ENCODE results near the gene P4HA3. TPM values are rescaled to one million over a fixed set of nuclear protein-coding genes. Genes with fewer than 3 reads are reported as not detected.
A peak's percentile ranks its signal among the peaks of the same experiment; 100 is the strongest.

The P4HA3 gene
- total and polyA plus RNA-seq, 2 experiments from 2014 or later = 0.27 TPM; not detected in 1

DNA sequence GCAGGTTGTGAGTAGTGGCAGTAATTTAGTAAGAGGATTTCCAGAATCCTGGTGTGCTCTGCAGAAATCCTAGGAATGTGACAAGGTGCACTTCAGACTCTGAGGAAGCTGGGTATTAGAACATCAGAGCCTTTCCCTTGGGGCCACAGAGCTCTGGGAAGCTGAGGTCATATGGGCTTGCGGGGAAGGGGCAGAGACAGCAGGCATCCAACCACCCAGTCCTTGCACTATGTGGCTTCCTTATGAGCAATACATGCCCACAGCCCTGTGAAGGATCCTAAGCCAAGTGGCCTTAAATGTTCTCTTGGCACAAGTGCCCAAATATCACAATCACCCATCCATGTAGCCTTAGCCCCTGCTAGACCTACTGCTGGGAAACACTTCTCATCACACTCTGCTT is 46.2 kb downstream of the P4HA3 start:
- Histone ChIP-seq H3K4me1 (ENCODE audit: low read depth) (no peaks in the 10 kb centered on the region), H3K27ac (no peak overlapping the region)
- TF ChIP-seq, protein P1, sequence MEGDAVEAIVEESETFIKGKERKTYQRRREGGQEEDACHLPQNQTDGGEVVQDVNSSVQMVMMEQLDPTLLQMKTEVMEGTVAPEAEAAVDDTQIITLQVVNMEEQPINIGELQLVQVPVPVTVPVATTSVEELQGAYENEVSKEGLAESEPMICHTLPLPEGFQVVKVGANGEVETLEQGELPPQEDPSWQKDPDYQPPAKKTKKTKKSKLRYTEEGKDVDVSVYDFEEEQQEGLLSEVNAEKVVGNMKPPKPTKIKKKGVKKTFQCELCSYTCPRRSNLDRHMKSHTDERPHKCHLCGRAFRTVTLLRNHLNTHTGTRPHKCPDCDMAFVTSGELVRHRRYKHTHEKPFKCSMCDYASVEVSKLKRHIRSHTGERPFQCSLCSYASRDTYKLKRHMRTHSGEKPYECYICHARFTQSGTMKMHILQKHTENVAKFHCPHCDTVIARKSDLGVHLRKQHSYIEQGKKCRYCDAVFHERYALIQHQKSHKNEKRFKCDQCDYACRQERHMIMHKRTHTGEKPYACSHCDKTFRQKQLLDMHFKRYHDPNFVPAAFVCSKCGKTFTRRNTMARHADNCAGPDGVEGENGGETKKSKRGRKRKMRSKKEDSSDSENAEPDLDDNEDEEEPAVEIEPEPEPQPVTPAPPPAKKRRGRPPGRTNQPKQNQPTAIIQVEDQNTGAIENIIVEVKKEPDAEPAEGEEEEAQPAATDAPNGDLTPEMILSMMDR (IDR thresholded peaks at IDR 0.05; ENCODE audit: low read depth, low read length) = no peak

GRCh38 chr11:74262725-74263124 is 48.7 kb downstream of the P4HA3 start:
- no peaks in the 10 kb centered on the region for H3K36me3 ChIP-seq
- H3K4me1 ChIP-seq (ENCODE audit: low read depth) = no peaks in the 10 kb centered on the region
- H3K27ac ChIP-seq = no peak overlapping the region
- H3K9me3 ChIP-seq (ENCODE audit: low read depth) = no peaks in the 10 kb centered on the region
- TF ChIP-seq, protein P1 (IDR thresholded peaks at IDR 0.05; ENCODE audit: low read depth, low read length) = no peak
- no peaks in the 10 kb centered on the region for H3K27me3 ChIP-seq
- H3K4me3 ChIP-seq = no peak overlapping the region
- no peak for DNase-seq (ENCODE audit: low read depth in 1 of 2, low spot score in 1 of 2)

More for the DNA sequence above, 46.2 kb downstream of the P4HA3 start:
- Histone ChIP-seq H3K36me3 (no peaks in the 10 kb centered on the region), H3K27me3 (no peaks in the 10 kb centered on the region), H3K4me3 (no peak overlapping the region), H3K9me3 (ENCODE audit: low read depth) (no peaks in the 10 kb centered on the region)
- DNase-seq (ENCODE audit: low read depth in 1 of 2, low spot score in 1 of 2) = peak in 1 of 2 donors; percentile 9

DNA sequence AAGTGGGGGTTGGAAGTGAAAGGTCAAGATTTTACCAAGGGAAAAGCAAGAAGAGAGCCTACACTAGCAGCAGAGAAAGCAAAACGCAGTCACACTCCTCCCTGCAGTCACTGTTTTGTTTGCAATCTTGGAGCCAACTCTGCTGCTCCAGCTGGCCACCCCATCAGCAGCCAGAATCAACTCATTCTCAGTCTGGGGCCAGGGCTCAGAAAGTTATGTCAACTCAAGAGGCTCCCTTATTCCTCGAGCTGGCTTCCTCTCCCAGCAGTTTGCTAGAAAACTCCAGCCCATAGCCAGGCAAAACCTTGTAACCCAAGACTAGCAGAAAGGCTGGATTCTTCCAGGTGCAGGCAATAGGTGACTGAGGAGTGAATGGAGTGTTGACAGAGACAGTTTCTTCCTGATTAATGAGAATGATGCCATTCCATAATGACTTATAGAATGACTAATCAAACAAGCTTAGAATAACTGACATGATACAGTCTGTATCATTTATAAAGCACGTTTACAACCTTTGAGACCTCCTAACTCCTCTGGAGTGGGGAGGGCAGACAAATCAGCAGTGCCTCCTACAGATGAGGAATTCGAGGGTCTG is 53.4 kb downstream of the P4HA3 start:
- TF ChIP-seq, protein P1 (IDR thresholded peaks at IDR 0.05; ENCODE audit: low read depth, low read length) = no peak

DNA sequence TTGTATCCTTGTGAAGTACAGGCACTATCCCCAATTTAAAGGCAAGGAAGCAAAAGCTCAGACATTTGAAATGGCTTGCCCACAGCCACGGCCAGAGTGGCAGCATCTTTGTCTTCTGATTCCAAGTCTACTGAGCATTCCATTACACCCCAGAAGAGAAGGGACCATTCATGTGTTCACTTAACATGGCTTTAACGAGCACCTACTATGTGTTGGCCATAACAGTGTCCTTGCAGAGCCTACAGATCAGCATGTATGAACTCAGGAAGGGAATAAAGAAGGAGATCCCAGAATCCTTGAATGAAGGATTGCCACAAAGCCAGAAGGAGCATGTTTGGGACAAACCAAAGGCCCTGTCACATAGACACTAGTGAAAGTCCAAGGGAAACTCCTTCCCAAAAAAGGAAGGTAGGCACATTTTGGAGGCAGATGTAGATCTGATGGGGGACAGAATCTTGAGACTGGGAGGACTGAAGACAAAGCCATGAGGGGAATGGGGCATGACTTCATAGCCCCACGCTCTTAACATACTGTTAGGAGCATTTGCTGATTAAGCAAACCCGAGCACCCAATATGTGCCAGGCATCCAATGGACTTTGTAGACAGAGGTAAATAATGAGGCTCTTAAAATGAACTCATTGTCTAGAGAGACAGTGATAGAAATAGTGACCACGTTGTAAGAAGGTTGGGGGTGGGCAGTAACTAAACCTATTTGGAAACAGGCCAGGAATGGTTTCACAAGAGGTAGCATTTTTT is 54.9 kb downstream of the P4HA3 start:
- TF ChIP-seq, protein P1 (IDR thresholded peaks at IDR 0.05; ENCODE audit: low read depth, low read length) = no peak
- Histone ChIP-seq H3K4me1 (ENCODE audit: low read depth) (no peaks in the 10 kb centered on the region), H3K36me3 (peaks cover 13% of the 10 kb centered on the region), H3K27ac (no peak overlapping the region), H3K27me3 (no peaks in the 10 kb centered on the region), H3K9me3 (ENCODE audit: low read depth) (no peaks in the 10 kb centered on the region), H3K4me3 (no peak overlapping the region)
- peak in 1 of 2 donors; percentile 30 for DNase-seq (ENCODE audit: low read depth in 1 of 2, low spot score in 1 of 2)

More for the DNA sequence above, 53.4 kb downstream of the P4HA3 start:
- Histone ChIP-seq H3K9me3 (ENCODE audit: low read depth) (no peaks in the 10 kb centered on the region), H3K27ac (no peak overlapping the region), H3K27me3 (no peaks in the 10 kb centered on the region), H3K4me3 (no peak overlapping the region), H3K4me1 (ENCODE audit: low read depth) (no peaks in the 10 kb centered on the region), H3K36me3 (peaks cover 11% of the 10 kb centered on the region)
- peak; percentile 13 to 74 for DNase-seq (ENCODE audit: low read depth in 1 of 2, low spot score in 1 of 2)

DNA sequence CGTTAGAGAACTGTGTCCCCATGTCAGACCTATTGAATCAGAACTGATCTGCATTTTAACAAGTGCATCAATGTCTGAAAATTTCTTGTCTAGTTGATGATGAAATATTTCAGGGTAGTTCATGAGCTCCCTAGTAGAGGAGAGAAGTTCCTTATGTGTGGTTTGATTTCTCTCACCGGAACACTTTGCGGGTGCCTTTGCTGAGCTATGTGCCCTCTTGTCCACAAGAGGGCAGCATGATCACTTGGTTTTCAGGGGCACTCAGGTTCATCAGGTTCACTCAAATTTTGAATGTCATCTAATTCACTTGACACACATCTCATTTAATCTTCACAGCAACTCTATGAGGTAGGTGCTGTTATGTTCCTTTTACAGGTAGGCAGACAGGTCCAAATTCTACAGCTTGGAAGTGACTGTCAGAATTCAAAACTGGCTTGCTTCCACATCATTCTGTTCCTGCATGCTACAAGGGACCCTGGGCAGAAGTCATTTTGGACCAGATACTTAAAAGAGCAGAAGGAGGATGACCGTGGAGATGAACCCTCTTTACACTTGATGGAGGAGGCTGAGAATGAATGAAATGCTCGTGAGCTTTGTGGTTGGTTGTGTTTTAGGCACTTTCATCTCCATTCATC is 55.6 kb downstream of the P4HA3 start:
- DNase-seq (ENCODE audit: low read depth in 1 of 2, low spot score in 1 of 2) = peak; percentile 66 to 77
- H3K9me3 ChIP-seq (ENCODE audit: low read depth) = no peaks in the 10 kb centered on the region
- no peaks in the 10 kb centered on the region for H3K27me3 ChIP-seq
- H3K36me3 ChIP-seq = peaks cover 17% of the 10 kb centered on the region
- no peak overlapping the region for H3K27ac ChIP-seq
- no peaks in the 10 kb centered on the region for H3K4me1 ChIP-seq (ENCODE audit: low read depth)
- TF ChIP-seq, protein P1 (IDR thresholded peaks at IDR 0.05; ENCODE audit: low read depth, low read length) = peak; percentile 89
- H3K4me3 ChIP-seq = no peak overlapping the region
